HepG2 (cell line): ENCODE measurements around the gene TBCB. TPM values are rescaled to one million over a fixed set of nuclear protein-coding genes. Genes with fewer than 3 reads are reported as not detected.

ENCODE experiments used
- AKAP8 ChIP-seq: sonication (generic); formaldehyde crosslinking; IDR thresholded peaks from 2 replicates; pipeline ENCODE4 v1.5.1; 2020; ENCODE audit warnings: mild to moderate bottlenecking, missing genetic modification reagents
- ETV6 ChIP-seq: sonication (generic); formaldehyde crosslinking; conservative IDR thresholded peaks from 2 replicates; pipeline ENCODE4 v1.4.0; 2020; ENCODE audit warnings: missing genetic modification reagents
- FOXJ3 ChIP-seq: sonication (generic); formaldehyde crosslinking; IDR thresholded peaks from 2 replicates; pipeline ENCODE4 v1.4.0; 2020; ENCODE audit warnings: missing genetic modification reagents, mild to moderate bottlenecking, borderline replicate concordance
- HHEX ChIP-seq: IDR thresholded peaks from 2 replicates; pipeline ENCODE4 v1.6.1; 2016; ENCODE audit warnings: control low read depth
- HIVEP1 ChIP-seq: sonication (generic); formaldehyde crosslinking; IDR thresholded peaks from 2 replicates; pipeline ENCODE4 v1.4.0; 2020; ENCODE audit warnings: mild to moderate bottlenecking, missing genetic modification reagents
- KMT2B ChIP-seq: IDR thresholded peaks from 2 replicates; pipeline ENCODE4 v1.6.1; 2016; ENCODE audit warnings: missing genetic modification reagents, missing compliant biosample characterization
- MBD4 ChIP-seq: IDR thresholded peaks from 2 replicates; pipeline ENCODE4 v1.6.1; 2012; ENCODE audit warnings: low read length, inconsistent platforms, borderline replicate concordance
- MEIS2 ChIP-seq: sonication (generic); formaldehyde crosslinking; IDR thresholded peaks from 2 replicates; pipeline ENCODE4 v1.9.0; 2021; ENCODE audit warnings: mild to moderate bottlenecking, missing genetic modification reagents
- NCOA2 ChIP-seq: sonication (generic); formaldehyde crosslinking; IDR thresholded peaks from 2 replicates; pipeline ENCODE4 v1.8.0; 2022; ENCODE audit warnings: inconsistent platforms
- RXRB ChIP-seq: IDR thresholded peaks from 2 replicates; pipeline ENCODE4 v1.6.1; 2016; ENCODE audit warnings: borderline replicate concordance, missing genetic modification reagents, missing compliant biosample characterization
- SP1 ChIP-seq, 2 experiments: fragments of 450-650 bp in 1 of 2; sonication (generic) in 1 of 2; formaldehyde crosslinking in 1 of 2; IDR thresholded peaks; 2 replicates each; pipeline versions ENCODE4 v1.4.0 to v1.6.1; 2016 to 2020; ENCODE audit warnings: missing genetic modification reagents in 1 of 2
- TOE1 ChIP-seq: sonication (generic); formaldehyde crosslinking; IDR thresholded peaks from 2 replicates; pipeline ENCODE4 v1.4.0; 2020; ENCODE audit warnings: mild to moderate bottlenecking, missing genetic modification reagents
- ZKSCAN5 ChIP-seq: sonication (generic); formaldehyde crosslinking; IDR thresholded peaks from 2 replicates; pipeline ENCODE4 v1.5.1; 2020; ENCODE audit warnings: mild to moderate bottlenecking, missing genetic modification reagents
- ZNF282 ChIP-seq: fragments of 450-650 bp; IDR thresholded peaks from 2 replicates; pipeline ENCODE4 v1.6.1; 2018; ENCODE audit not compliant: partially characterized antibody
- ZNF562 ChIP-seq: sonication (generic); formaldehyde crosslinking; IDR thresholded peaks from 2 replicates; pipeline ENCODE4 v1.8.0; 2022; ENCODE audit warnings: missing genetic modification reagents, borderline replicate concordance
- ZNF883 ChIP-seq: sonication (generic); formaldehyde crosslinking; IDR thresholded peaks from 2 replicates; pipeline ENCODE4 v1.5.1; 2020; ENCODE audit warnings: mild to moderate bottlenecking, missing genetic modification reagents; ENCODE audit errors: not compliant biosample characterization
- ZSCAN25 ChIP-seq: sonication (generic); formaldehyde crosslinking; IDR thresholded peaks from 2 replicates; pipeline ENCODE4 v1.8.0; 2022; ENCODE audit warnings: mild to moderate bottlenecking, missing genetic modification reagents
- polyA plus RNA-seq, 8 experiments: library from polyadenylated mRNA; depleted of rRNA in 3 of 8; stranded (reverse) in 7 of 8; unstranded in 1 of 8; fragments of >200 nt; fragmentation: Illumina TruSeq in 4 of 8; extraction: Trizol in 4 of 8; gene quantifications; 2 replicates each; pipeline versions ENCODE4 v1.2.1 to v1.2.3, GENCODE V29; 2011 to 2016; ENCODE audit warnings: low read depth in 4 of 8, missing spikeins in 1 of 8, mixed read lengths in 1 of 8; ENCODE audit not compliant: insufficient read depth in 1 of 8
- total RNA-seq, 5 experiments: library from RNA; depleted of rRNA; stranded (reverse); fragments of >200 nt; fragmentation: Illumina TruSeq; extraction: Trizol; gene quantifications; 2 replicates each; pipeline ENCODE4 v1.2.3, GENCODE V29; 2016; ENCODE audit warnings: low read depth in 1 of 5
- TF ChIP-seq, protein P1 (sequence below): sonication (generic); formaldehyde crosslinking; IDR thresholded peaks from 2 replicates; pipeline ENCODE4 v1.4.0; 2020; ENCODE audit warnings: missing genetic modification reagents
- TF ChIP-seq, protein P2 (sequence below): IDR thresholded peaks from 2 replicates; pipeline ENCODE4 v1.6.1; 2016; ENCODE audit warnings: low read depth
- TF ChIP-seq, protein P3 (sequence below): sonication (generic); formaldehyde crosslinking; conservative IDR thresholded peaks from 2 replicates; pipeline ENCODE4 v1.4.0; 2020; ENCODE audit warnings: missing genetic modification reagents
- TF ChIP-seq, protein P4 (sequence below): sonication (generic); formaldehyde crosslinking; IDR thresholded peaks from 2 replicates; pipeline ENCODE4 v1.5.0; 2020; ENCODE audit warnings: mild to moderate bottlenecking, missing genetic modification reagents
- TF ChIP-seq, protein P5 (sequence below): sonication (generic); formaldehyde crosslinking; IDR thresholded peaks from 2 replicates; pipeline ENCODE4 v1.4.0; 2020; ENCODE audit warnings: low read depth, mild to moderate bottlenecking, missing genetic modification reagents
- TF ChIP-seq, protein P6 (sequence below): sonication (generic); formaldehyde crosslinking; IDR thresholded peaks from 2 replicates; pipeline ENCODE4 v1.8.0; 2022; ENCODE audit warnings: mild to moderate bottlenecking, missing genetic modification reagents, moderate library complexity

TBCB gene
- total and polyA plus RNA-seq, 2 of the 13 experiments (the other 11 are each of a cell fraction or from before 2014, with no cell fraction given), result 271 to 276 TPM

DNA sequence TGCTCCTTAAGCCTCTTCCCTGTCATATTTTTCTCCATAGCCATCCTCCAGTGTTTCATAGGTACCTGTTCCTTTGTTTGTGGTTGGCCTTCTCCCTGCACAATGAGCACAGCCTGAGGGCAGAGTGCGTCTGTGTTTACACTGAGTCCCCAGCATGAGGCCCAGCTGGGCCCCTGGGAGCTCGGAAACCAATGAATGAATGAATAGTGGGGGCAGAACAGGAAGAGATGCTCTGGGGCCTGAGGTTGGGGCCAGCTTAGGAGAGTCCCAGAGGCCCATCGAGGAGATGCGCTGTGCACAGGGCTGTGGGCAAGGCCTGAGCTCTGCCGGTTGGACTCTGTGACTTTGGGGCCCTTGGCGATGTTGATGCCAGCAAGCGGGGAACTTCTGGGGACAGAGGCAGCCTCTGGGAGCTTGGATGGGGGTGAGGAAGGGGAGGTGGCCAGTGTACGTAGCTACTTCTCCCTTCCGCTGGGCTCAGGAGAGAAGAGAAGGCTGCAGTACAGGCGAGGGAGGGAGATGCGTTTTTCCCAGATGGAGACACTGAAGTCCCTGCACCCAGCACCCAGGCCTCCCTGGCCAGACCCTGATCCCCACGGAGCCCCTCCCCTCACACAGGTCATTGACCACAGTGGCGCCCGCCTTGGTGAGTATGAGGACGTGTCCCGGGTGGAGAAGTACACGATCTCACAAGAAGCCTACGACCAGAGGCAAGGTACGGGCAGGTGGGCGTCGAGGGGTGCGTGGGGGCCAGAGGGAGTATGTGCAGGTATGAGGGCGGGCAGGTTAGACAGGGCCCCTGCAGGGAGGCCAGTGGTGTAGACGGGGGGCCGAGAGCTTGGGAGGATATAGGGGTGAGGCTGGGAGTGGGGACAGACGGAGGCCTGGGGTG is 5.1 kb downstream of the TBCB start (continued):
- TF ChIP-seq FOXJ3 (CRISPR knock-in tag) (peak; percentile 60; the same call in 1 of the 2 replicates), MBD4 (no peak), HIVEP1 (CRISPR knock-in tag) (peak; percentile 75), ZNF562 (CRISPR knock-in tag) (no peak), AKAP8 (CRISPR knock-in tag) (no peak), ZSCAN25 (CRISPR knock-in tag) (no peak), ZNF883 (CRISPR knock-in tag) (no peak), NCOA2 (CRISPR knock-in tag) (peak; percentile 79), ZNF282 (no peak), HHEX (CRISPR knock-in tag) (peak; percentile 51; the same call in 1 of the 2 replicates), MEIS2 (CRISPR knock-in tag) (no peak; the same call in 1 of the 2 replicates), ETV6 (CRISPR knock-in tag) (no peak), ZKSCAN5 (CRISPR knock-in tag) (no peak), SP1 (IDR thresholded peaks at IDR 0.05) (no peak), SP1 (CRISPR knock-in tag; IDR thresholded peaks at IDR 0.05) (no peak; the same call in none of the 2 replicates), KMT2B (CRISPR knock-in tag) (peak; percentile 50; the same call in 1 of the 2 replicates), TOE1 (no peak), RXRB (CRISPR knock-in tag) (peak; percentile 56; the same call in 1 of the 2 replicates)
- TF ChIP-seq, protein P1, sequence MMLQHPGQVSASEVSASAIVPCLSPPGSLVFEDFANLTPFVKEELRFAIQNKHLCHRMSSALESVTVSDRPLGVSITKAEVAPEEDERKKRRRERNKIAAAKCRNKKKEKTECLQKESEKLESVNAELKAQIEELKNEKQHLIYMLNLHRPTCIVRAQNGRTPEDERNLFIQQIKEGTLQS (CRISPR knock-in tag), result 0 out of 2 replicates have a peak, but pooled peaks have one; percentile 17
- TF ChIP-seq, protein P2, sequence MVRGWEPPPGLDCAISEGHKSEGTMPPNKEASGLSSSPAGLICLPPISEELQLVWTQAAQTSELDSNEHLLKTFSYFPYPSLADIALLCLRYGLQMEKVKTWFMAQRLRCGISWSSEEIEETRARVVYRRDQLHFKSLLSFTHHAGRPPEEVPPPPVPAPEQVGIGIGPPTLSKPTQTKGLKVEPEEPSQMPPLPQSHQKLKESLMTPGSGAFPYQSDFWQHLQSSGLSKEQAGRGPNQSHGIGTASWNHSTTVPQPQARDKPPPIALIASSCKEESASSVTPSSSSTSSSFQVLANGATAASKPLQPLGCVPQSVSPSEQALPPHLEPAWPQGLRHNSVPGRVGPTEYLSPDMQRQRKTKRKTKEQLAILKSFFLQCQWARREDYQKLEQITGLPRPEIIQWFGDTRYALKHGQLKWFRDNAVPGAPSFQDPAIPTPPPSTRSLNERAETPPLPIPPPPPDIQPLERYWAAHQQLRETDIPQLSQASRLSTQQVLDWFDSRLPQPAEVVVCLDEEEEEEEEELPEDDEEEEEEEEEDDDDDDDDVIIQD (CRISPR knock-in tag), result peak; percentile 68
- TF ChIP-seq, protein P3, sequence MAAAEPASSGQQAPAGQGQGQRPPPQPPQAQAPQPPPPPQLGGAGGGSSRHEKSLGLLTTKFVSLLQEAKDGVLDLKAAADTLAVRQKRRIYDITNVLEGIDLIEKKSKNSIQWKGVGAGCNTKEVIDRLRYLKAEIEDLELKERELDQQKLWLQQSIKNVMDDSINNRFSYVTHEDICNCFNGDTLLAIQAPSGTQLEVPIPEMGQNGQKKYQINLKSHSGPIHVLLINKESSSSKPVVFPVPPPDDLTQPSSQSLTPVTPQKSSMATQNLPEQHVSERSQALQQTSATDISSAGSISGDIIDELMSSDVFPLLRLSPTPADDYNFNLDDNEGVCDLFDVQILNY (CRISPR knock-in tag), result no peak
- TF ChIP-seq, protein P4, sequence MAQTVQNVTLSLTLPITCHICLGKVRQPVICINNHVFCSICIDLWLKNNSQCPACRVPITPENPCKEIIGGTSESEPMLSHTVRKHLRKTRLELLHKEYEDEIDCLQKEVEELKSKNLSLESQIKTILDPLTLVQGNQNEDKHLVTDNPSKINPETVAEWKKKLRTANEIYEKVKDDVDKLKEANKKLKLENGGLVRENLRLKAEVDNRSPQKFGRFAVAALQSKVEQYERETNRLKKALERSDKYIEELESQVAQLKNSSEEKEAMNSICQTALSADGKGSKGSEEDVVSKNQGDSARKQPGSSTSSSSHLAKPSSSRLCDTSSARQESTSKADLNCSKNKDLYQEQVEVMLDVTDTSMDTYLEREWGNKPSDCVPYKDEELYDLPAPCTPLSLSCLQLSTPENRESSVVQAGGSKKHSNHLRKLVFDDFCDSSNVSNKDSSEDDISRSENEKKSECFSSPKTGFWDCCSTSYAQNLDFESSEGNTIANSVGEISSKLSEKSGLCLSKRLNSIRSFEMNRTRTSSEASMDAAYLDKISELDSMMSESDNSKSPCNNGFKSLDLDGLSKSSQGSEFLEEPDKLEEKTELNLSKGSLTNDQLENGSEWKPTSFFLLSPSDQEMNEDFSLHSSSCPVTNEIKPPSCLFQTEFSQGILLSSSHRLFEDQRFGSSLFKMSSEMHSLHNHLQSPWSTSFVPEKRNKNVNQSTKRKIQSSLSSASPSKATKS (CRISPR knock-in tag), result no peak
- TF ChIP-seq, protein P5, sequence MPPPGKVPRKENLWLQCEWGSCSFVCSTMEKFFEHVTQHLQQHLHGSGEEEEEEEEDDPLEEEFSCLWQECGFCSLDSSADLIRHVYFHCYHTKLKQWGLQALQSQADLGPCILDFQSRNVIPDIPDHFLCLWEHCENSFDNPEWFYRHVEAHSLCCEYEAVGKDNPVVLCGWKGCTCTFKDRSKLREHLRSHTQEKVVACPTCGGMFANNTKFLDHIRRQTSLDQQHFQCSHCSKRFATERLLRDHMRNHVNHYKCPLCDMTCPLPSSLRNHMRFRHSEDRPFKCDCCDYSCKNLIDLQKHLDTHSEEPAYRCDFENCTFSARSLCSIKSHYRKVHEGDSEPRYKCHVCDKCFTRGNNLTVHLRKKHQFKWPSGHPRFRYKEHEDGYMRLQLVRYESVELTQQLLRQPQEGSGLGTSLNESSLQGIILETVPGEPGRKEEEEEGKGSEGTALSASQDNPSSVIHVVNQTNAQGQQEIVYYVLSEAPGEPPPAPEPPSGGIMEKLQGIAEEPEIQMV (CRISPR knock-in tag), result peak; percentile 84; the same call in 1 of the 2 replicates
- TF ChIP-seq, protein P6, sequence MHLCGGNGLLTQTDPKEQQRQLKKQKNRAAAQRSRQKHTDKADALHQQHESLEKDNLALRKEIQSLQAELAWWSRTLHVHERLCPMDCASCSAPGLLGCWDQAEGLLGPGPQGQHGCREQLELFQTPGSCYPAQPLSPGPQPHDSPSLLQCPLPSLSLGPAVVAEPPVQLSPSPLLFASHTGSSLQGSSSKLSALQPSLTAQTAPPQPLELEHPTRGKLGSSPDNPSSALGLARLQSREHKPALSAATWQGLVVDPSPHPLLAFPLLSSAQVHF (CRISPR knock-in tag), result no peak
